H1 (cell line): ENCODE measurements around the gene ASAP3. TPM values are rescaled to one million over a fixed set of nuclear protein-coding genes. Genes with fewer than 3 reads are reported as not detected.

ENCODE experiments used
- CHD7 ChIP-seq: fragments of 300-600 bp; sonication (generic); IDR thresholded peaks from 2 replicates; pipeline ENCODE4 v1.7.1; 2012; ENCODE audit warnings: low read length, moderate library complexity, mild to moderate bottlenecking, inconsistent platforms; ENCODE audit not compliant: insufficient replicate concordance
- polyA plus RNA-seq, 7 experiments: library from polyadenylated mRNA; depleted of rRNA in 3 of 7; stranded (reverse) in 5 of 7; unstranded in 2 of 7; fragments of >200 nt in 5 of 7; fragments of 200-250 nt in 2 of 7; gene quantifications; 1 replicate in 5 of 7; 2 replicates in 1 of 7; 4 replicates in 1 of 7; pipeline versions ENCODE4 v1.2.1 to v1.2.3, GENCODE V29; 2011 to 2013; ENCODE audit warnings: missing spikeins in 2 of 7, mixed read lengths in 2 of 7
- total RNA-seq: library from RNA; stranded (reverse); fragmentation: NEBNext Ultra II Directional; extraction: Animal tissue kit (Norgen Biotek cat#: 25700); gene quantifications from 2 replicates; pipeline ENCODE4 v1.2.1, GENCODE V29; 2021

Gene ASAP3
- total and polyA plus RNA-seq, 2 of the 8 experiments (the other 6 are each of a cell fraction or from before 2014, with no cell fraction given): 53.1 to 58.0 TPM

- no peak for TF ChIP-seq CHD7
These were observed 33.6 kb upstream of the ASAP3 start (continued) for GRCh38 chr1:23517581-23517980.
